ENCODE measurements around the gene CZIB. TPM values are rescaled to one million over a fixed set of nuclear protein-coding genes. Genes with fewer than 3 reads are reported as not detected.

The CZIB gene
- total and polyA plus RNA-seq, 2 of the 13 experiments (the other 11 are each of a cell fraction or from before 2014, with no cell fraction given), result 49.2 to 67.0 TPM

- TF ChIP-seq SNAPC4 (CRISPR knock-in tag; IDR thresholded peaks at IDR 0.05) (no peak), ZNF598 (CRISPR knock-in tag; IDR thresholded peaks at IDR 0.05; ENCODE audit: borderline replicate concordance) (0 out of 2 replicates have a peak, but pooled peaks have one; percentile 37), MTERF4 (CRISPR knock-in tag; IDR thresholded peaks at IDR 0.05) (no peak; the same call in 1 of the 2 replicates), SRY (CRISPR knock-in tag; IDR thresholded peaks at IDR 0.05) (no peak), JUND (CRISPR knock-in tag; IDR thresholded peaks at IDR 0.05) (no peak), KDM5B (CRISPR knock-in tag; IDR thresholded peaks at IDR 0.05; ENCODE audit: borderline replicate concordance) (0 out of 2 replicates have a peak, but pooled peaks have one; percentile 34), ZNF720 (CRISPR knock-in tag; IDR thresholded peaks at IDR 0.05) (no peak), ZNF605 (CRISPR knock-in tag; IDR thresholded peaks at IDR 0.05) (no peak), CTCF (CRISPR knock-in tag; IDR thresholded peaks at IDR 0.05) (peak; percentile 94), ZNF10 (CRISPR knock-in tag; IDR thresholded peaks at IDR 0.05; ENCODE audit: borderline replicate concordance, low read depth) (no peak), ZMAT3 (CRISPR knock-in tag; conservative IDR thresholded peaks at IDR 0.05) (no peak), ZNF619 (CRISPR knock-in tag; IDR thresholded peaks at IDR 0.05) (no peak), ZNF660 (CRISPR knock-in tag; IDR thresholded peaks at IDR 0.05; ENCODE audit: borderline replicate concordance, low read depth) (no peak), ETV6 (CRISPR knock-in tag; conservative IDR thresholded peaks at IDR 0.05) (no peak), KLF15 (CRISPR knock-in tag; IDR thresholded peaks at IDR 0.05; ENCODE audit: borderline replicate concordance) (no peak), RBM39 (IDR thresholded peaks at IDR 0.05; ENCODE audit: low read depth, low read length, poor library complexity, severe bottlenecking) (no peak), ZNF768 (CRISPR knock-in tag; IDR thresholded peaks at IDR 0.05) (no peak), ZBTB39 (CRISPR knock-in tag; IDR thresholded peaks at IDR 0.05) (no peak), ZNF337 (CRISPR knock-in tag; IDR thresholded peaks at IDR 0.05; ENCODE audit: borderline replicate concordance, low read depth) (no peak)
These were observed 43.8 kb downstream of the CZIB start (continued) for GRCh38 chr1:53176452-53177208.

Data from HepG2 (cell line).